ENCODE measurements around the gene L3MBTL3.

L3MBTL3 gene

GRCh38 chr6:130018292-130018743 lies at the start of gene L3MBTL3:
Gene L3MBTL3, plus strand, starts transcription at chr6:130018581. Its CDS starts 24,119 bp downstream, at chr6:130042700.
- DNase-seq (ENCODE audit: low read depth in 2 of 2), result peak; percentile 72 to 82

- DNase-seq (ENCODE audit: low read depth in 2 of 2), result no peak
Measured at GRCh38 chr6:129969064-129969463, 49.3 kb upstream of the L3MBTL3 start.

GRCh38 chr6:129976110-129976509 lies 42.3 kb upstream of the L3MBTL3 start:
- no peak for DNase-seq (ENCODE audit: low read depth in 2 of 2)

GRCh38 chr6:129978148-129978916 lies 40.0 kb upstream of the L3MBTL3 start:
- no peak for DNase-seq (ENCODE audit: low read depth in 2 of 2)

GRCh38 chr6:129980821-129981220 lies 37.6 kb upstream of the L3MBTL3 start:
- no peak for DNase-seq (ENCODE audit: low read depth in 2 of 2)

- DNase-seq (ENCODE audit: low read depth in 2 of 2), result no peak
Measured at GRCh38 chr6:129981598-129981997, 36.8 kb upstream of the L3MBTL3 start.

GRCh38 chr6:129989396-129989795 lies 29.0 kb upstream of the L3MBTL3 start:
- DNase-seq (ENCODE audit: low read depth in 2 of 2), result no peak

GRCh38 chr6:129992881-129993280 lies 25.5 kb upstream of the L3MBTL3 start:
- DNase-seq (ENCODE audit: low read depth in 2 of 2), result no peak

- no peak for DNase-seq (ENCODE audit: low read depth in 2 of 2)
Measured at GRCh38 chr6:129994410-129994809, 24.0 kb upstream of the L3MBTL3 start.

GRCh38 chr6:129996387-129996786 lies 22.0 kb upstream of the L3MBTL3 start:
- DNase-seq (ENCODE audit: low read depth in 2 of 2), result no peak

- no peak for DNase-seq (ENCODE audit: low read depth in 2 of 2)
Measured at GRCh38 chr6:130000526-130001421, 17.6 kb upstream of the L3MBTL3 start.

- no peak for DNase-seq (ENCODE audit: low read depth in 2 of 2)
Measured at GRCh38 chr6:130008236-130008873, 10.0 kb upstream of the L3MBTL3 start.

- DNase-seq (ENCODE audit: low read depth in 2 of 2), result no peak
Measured at GRCh38 chr6:130009146-130009545, 9.2 kb upstream of the L3MBTL3 start.

GRCh38 chr6:130010387-130010786 lies 8.0 kb upstream of the L3MBTL3 start:
- no peak for DNase-seq (ENCODE audit: low read depth in 2 of 2)

GRCh38 chr6:130012728-130013127 lies 5.7 kb upstream of the L3MBTL3 start:
- DNase-seq (ENCODE audit: low read depth in 2 of 2), result no peak

GRCh38 chr6:130018744-130019325 lies 454 bp downstream of the L3MBTL3 start:
- DNase-seq (ENCODE audit: low read depth in 2 of 2), result peak in 1 of 2 experiments; percentile 2

- DNase-seq (ENCODE audit: low read depth in 2 of 2), result peak in 1 of 2 experiments; percentile 24
Measured at GRCh38 chr6:130019326-130020072, 1.1 kb downstream of the L3MBTL3 start.

GRCh38 chr6:130020073-130020906 lies 1.9 kb downstream of the L3MBTL3 start:
- peak in 1 of 2 experiments; percentile 15 for DNase-seq (ENCODE audit: low read depth in 2 of 2)

GRCh38 chr6:130020907-130021629 lies 2.7 kb downstream of the L3MBTL3 start:
- DNase-seq (ENCODE audit: low read depth in 2 of 2), result peak; percentile 56 to 71
